Measurements from ENCODE around the gene BYSL. TPM values are rescaled to one million over a fixed set of nuclear protein-coding genes. Genes with fewer than 3 reads are reported as not detected.

The BYSL gene
- total RNA-seq, 1 experiment from 2014 or later, result 33.0 TPM

DNA sequence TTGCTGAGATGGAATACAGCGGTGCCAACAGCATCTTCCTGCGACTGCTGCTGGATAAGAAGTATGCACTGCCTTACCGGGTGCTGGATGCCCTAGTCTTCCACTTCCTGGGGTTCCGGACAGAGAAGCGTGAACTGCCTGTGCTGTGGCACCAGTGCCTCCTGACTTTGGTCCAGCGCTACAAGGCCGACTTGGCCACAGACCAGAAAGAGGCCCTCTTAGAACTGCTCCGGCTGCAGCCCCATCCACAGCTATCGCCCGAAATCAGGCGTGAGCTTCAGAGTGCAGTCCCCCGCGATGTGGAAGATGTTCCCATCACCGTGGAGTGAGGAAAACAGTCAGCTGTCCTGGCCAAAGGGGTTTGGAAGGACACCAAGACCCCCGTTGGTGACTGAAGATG lies 11.1 kb downstream of the BYSL start:
- ChIA-PET POLR2A (ENCODE audit: unreplicated experiment) (interaction anchor here (0.6 kb wide), 2 partner anchors 174 to 363 kb away, joined by 3 to 5 read pairs; no protein-coding TSS in a partner anchor), CTCF (interaction anchor here (0.5 kb wide), 1 partner anchor 186 kb away, joined by 5 read pairs; no protein-coding TSS in a partner anchor)
- Histone ChIP-seq H3K79me2 (ENCODE audit: low read depth) (peaks cover 2% of the 10 kb centered on the region; the same call in 1 of the 2 replicates), H3K27ac (no peak overlapping the region), H3K9me2 (ENCODE audit: insufficient read depth) (no peaks in the 10 kb centered on the region), H3F3A (ENCODE audit: insufficient read depth, low read depth) (peaks cover 61% of the 10 kb centered on the region), H3K27me3 (ENCODE audit: insufficient read depth, low read depth) (no peaks in the 10 kb centered on the region), H2AFZ (no peak overlapping the region), H4K20me1 (ENCODE audit: insufficient read depth) (peaks cover 32% of the 10 kb centered on the region), H3K4me3 (no peak overlapping the region), H3K4me2 (no peak overlapping the region), H3K36me3 (ENCODE audit: low read depth) (peaks cover 49% of the 10 kb centered on the region), H3K9me3 (ENCODE audit: insufficient read depth, low read depth) (no peaks in the 10 kb centered on the region), H3K4me1 (replicated peaks; ENCODE audit: insufficient read depth) (peaks cover 7% of the 10 kb centered on the region; the same call in 1 of the 2 replicates)
- TF ChIP-seq EZH2 (IDR thresholded peaks at IDR 0.05; ENCODE audit: low read depth), result no peak
- TF ChIP-seq, protein P1, sequence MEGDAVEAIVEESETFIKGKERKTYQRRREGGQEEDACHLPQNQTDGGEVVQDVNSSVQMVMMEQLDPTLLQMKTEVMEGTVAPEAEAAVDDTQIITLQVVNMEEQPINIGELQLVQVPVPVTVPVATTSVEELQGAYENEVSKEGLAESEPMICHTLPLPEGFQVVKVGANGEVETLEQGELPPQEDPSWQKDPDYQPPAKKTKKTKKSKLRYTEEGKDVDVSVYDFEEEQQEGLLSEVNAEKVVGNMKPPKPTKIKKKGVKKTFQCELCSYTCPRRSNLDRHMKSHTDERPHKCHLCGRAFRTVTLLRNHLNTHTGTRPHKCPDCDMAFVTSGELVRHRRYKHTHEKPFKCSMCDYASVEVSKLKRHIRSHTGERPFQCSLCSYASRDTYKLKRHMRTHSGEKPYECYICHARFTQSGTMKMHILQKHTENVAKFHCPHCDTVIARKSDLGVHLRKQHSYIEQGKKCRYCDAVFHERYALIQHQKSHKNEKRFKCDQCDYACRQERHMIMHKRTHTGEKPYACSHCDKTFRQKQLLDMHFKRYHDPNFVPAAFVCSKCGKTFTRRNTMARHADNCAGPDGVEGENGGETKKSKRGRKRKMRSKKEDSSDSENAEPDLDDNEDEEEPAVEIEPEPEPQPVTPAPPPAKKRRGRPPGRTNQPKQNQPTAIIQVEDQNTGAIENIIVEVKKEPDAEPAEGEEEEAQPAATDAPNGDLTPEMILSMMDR (conservative IDR thresholded peaks at IDR 0.05), result no peak
- BruUV-seq (replicated peaks), result no TSS peak
- no peak for DNase-seq
- intact Hi-C loops (cut with micrococcal nuclease; ENCODE audit: unreplicated experiment), result no loop called here

DNA sequence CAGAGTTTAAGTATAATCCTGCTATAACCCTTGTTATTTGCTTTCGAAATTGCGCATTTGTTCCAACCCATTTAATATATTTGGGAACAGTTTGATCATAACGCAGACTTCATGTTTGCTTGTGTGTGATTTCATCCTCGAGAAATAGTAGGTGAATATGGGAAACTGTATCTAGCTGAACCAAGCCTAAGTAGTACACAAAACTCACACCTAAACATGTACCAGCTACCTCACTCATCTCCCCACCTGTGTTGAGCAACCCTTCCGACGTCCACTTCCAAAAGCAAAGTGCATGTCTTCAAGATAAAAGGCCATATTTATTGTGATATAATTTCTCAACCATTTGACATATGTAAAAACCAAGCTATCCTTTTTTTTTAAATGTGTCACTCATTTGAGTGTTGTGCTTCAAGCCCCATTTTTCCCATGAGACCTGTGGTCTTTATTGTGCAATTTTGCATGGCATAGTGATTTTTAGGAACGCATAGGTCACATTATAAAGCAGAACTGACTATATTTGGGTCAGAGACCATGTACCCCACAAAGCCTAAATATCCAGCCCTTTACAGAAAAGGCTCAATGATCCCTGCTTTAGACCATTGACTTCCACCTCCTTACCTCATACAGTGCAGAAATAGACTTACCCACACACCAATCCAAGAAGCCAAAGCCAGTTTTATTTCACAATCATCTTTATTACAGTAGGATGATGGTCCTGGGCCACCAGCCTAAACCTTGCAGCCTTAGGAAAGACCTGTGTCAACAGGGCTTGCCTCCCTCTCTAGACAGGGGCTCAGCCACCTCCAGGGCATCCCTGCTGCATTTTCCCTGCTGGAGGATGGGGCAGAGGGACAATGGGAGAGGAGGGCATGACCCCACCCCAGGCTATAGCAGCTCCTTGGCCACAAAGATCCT lies 13.2 kb downstream of the BYSL start:
- Histone ChIP-seq H2AFZ (no peak overlapping the region), H3K4me1 (replicated peaks; ENCODE audit: insufficient read depth) (peaks cover 7% of the 10 kb centered on the region; the same call in 1 of the 2 replicates), H4K20me1 (ENCODE audit: insufficient read depth) (peaks cover 25% of the 10 kb centered on the region; the same call in 1 of the 2 replicates), H3K27me3 (ENCODE audit: insufficient read depth, low read depth) (no peaks in the 10 kb centered on the region), H3K36me3 (ENCODE audit: low read depth) (peaks cover 32% of the 10 kb centered on the region), H3K4me3 (no peak overlapping the region), H3K79me2 (ENCODE audit: low read depth) (peaks cover under 1% of the 10 kb centered on the region; the same call in 1 of the 2 replicates), H3K9me3 (ENCODE audit: insufficient read depth, low read depth) (no peaks in the 10 kb centered on the region), H3K27ac (0 out of 2 replicates have a peak overlapping the region, but pooled peaks have one; percentile 41), H3F3A (ENCODE audit: insufficient read depth, low read depth) (peaks cover 61% of the 10 kb centered on the region), H3K4me2 (no peak overlapping the region), H3K9me2 (ENCODE audit: insufficient read depth) (no peaks in the 10 kb centered on the region)
- no peak for DNase-seq
- ChIA-PET CTCF (interaction anchor here (0.6 to 1.1 kb wide), 3 partner anchors 12 to 494 kb away, joined by 3 to 4 read pairs (median 3); partner anchors contain the start of gene MED20), POLR2A (ENCODE audit: unreplicated experiment) (interaction anchor here (0.7 to 1.0 kb wide), 2 partner anchors 28 to 105 kb away, joined by 3 read pairs; no protein-coding TSS in a partner anchor)
- intact Hi-C loops (cut with micrococcal nuclease; ENCODE audit: unreplicated experiment), result loop anchor here (5.0 kb wide), 2 partner anchors 132 to 152 kb away; partner anchors contain the start of gene PRICKLE4
- BruUV-seq (replicated peaks), result no TSS peak
- TF ChIP-seq, protein P1 (conservative IDR thresholded peaks at IDR 0.05), result no peak
- no peak for TF ChIP-seq EZH2 (IDR thresholded peaks at IDR 0.05; ENCODE audit: low read depth)

DNA sequence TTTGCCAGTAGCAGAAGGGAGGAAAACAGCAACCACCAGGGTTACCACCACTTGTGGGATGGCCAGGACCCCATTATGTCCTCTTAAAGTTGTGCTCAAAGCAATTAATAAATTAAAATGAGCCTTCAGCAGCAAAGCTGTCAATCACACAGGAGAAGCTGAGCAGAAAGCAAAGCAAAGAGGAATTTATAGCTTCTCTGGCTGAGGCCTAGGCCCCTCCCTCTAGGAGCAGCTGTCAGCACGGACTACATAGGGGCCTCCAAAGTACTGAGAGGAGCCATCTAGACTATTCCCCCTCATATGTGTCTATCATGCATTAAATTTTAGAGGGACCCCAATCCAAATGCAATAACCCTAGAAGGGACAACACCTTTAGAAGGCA lies 13.9 kb downstream of the BYSL start:
- BruUV-seq (replicated peaks), result no TSS peak
- intact Hi-C loops (cut with micrococcal nuclease; ENCODE audit: unreplicated experiment), result loop anchor here (5.0 kb wide), 2 partner anchors 133 to 153 kb away; partner anchors contain the start of gene PRICKLE4
- Histone ChIP-seq H3K4me3 (no peak overlapping the region), H3F3A (ENCODE audit: insufficient read depth, low read depth) (peaks cover 61% of the 10 kb centered on the region), H3K27ac (peak overlapping the region; percentile 41; the same call in 1 of the 2 replicates), H3K4me1 (replicated peaks; ENCODE audit: insufficient read depth) (peaks cover 14% of the 10 kb centered on the region; the same call in 1 of the 2 replicates), H4K20me1 (ENCODE audit: insufficient read depth) (peaks cover 21% of the 10 kb centered on the region; the same call in 1 of the 2 replicates), H3K27me3 (ENCODE audit: insufficient read depth, low read depth) (no peaks in the 10 kb centered on the region), H3K9me3 (ENCODE audit: insufficient read depth, low read depth) (no peaks in the 10 kb centered on the region), H3K79me2 (ENCODE audit: low read depth) (peaks cover 7% of the 10 kb centered on the region), H3K9me2 (ENCODE audit: insufficient read depth) (no peaks in the 10 kb centered on the region), H3K4me2 (no peak overlapping the region), H2AFZ (no peak overlapping the region), H3K36me3 (ENCODE audit: low read depth) (peaks cover 27% of the 10 kb centered on the region)
- ChIA-PET POLR2A (ENCODE audit: unreplicated experiment) (interaction anchor here (1.0 kb wide), 1 partner anchor 104 kb away, joined by 3 read pairs; no protein-coding TSS in a partner anchor), CTCF (interaction anchor here (0.6 to 0.9 kb wide), 2 partner anchors 13 to 495 kb away, joined by 3 read pairs; no protein-coding TSS in a partner anchor)
- no peak for DNase-seq
- TF ChIP-seq, protein P1 (conservative IDR thresholded peaks at IDR 0.05), result no peak
- no peak for TF ChIP-seq EZH2 (IDR thresholded peaks at IDR 0.05; ENCODE audit: low read depth)

All from PC-9 (cell line).